Peyer's patch (tissue), 4 donors: ENCODE measurements around the gene IRF2BP2. TPM values are rescaled to one million over a fixed set of nuclear protein-coding genes. Genes with fewer than 3 reads are reported as not detected.
A peak's percentile ranks its signal among the peaks of the same experiment; 100 is the strongest.
"Not testable (repeated sequence)": the region's sequence is repeated elsewhere in the genome, so short reads cannot be mapped to it uniquely, and the experiment has no call there.

Experiments used
- DNase-seq, 3 donors: peaks; one replicate each; pipeline ENCODE4 v3.0.0-alpha.2; 2017 to 2019
- H3K27ac ChIP-seq, 4 donors: fragments of 200-600 bp; sonication (generic); one replicate each; pipeline ENCODE4 v1.5.1; 2016 to 2019
- H3K27me3 ChIP-seq, 2 donors: fragments of 200-600 bp; sonication (generic); one replicate each; pipeline ENCODE4 v1.5.1; 2019
- H3K36me3 ChIP-seq, 3 donors: fragments of 200-600 bp; sonication (generic); one replicate each; pipeline ENCODE4 v1.5.1; 2016 to 2019
- H3K4me1 ChIP-seq, 4 donors: fragments of 200-600 bp; sonication (generic); one replicate each; pipeline ENCODE4 v1.5.1; 2016 to 2019
- H3K4me3 ChIP-seq, 4 donors: fragments of 200-600 bp; sonication (generic); 1 replicate in 3 of 4; 2 replicates in 1 of 4; pipeline ENCODE4 v1.5.1; 2016 to 2019; ENCODE audit warnings: mild to moderate bottlenecking in 1 of 4
- H3K9me3 ChIP-seq, 4 donors: fragments of 200-600 bp; sonication (generic); one replicate each; pipeline ENCODE4 v1.5.1; 2016 to 2019; ENCODE audit warnings: mild to moderate bottlenecking in 1 of 4
- CTCF ChIP-seq, 6 experiments: fragments of 450-650 bp in 4 of 6; fragments of 200-600 bp in 2 of 6; sonication (generic) in 1 of 6; IDR thresholded peaks; one replicate each; pipeline ENCODE4 v1.5.1; 2017 to 2019; ENCODE audit warnings: antibody characterized with exemption in 6 of 6, mild to moderate bottlenecking in 3 of 6, moderate library complexity in 1 of 6
- POLR2A ChIP-seq, 2 donors: fragments of 450-650 bp; IDR thresholded peaks; one replicate each; pipeline ENCODE4 v1.5.1; 2017; ENCODE audit warnings: antibody characterized with exemption in 2 of 2, mild to moderate bottlenecking in 2 of 2, moderate library complexity in 2 of 2
- total RNA-seq, 4 donors: library from RNA; depleted of rRNA; stranded (reverse); fragments of >200 nt; gene quantifications; one replicate each; pipeline ENCODE4 v1.1.0, GENCODE V29; 2016

The IRF2BP2 gene
- total RNA-seq, 4 donors from 2014 or later, result 73.4 to 99.6 (median 86.5) TPM

GRCh38 chr1:234639961-234640360 is 30.0 kb upstream of the IRF2BP2 start:
- H3K4me1 ChIP-seq, result peaks cover 0 to 10% (median 0%) of the 10 kb centered on the region in 4 donors
- H3K9me3 ChIP-seq, result no peaks in the 10 kb centered on the region
- no peaks in the 10 kb centered on the region for H3K36me3 ChIP-seq
- DNase-seq, result no peak
- H3K27me3 ChIP-seq, result no peaks in the 10 kb centered on the region
- peak overlapping the region in 2 of 4 donors; percentile 68 to 84 for H3K27ac ChIP-seq
- TF ChIP-seq POLR2A (IDR thresholded peaks at IDR 0.05), result no peak
- TF ChIP-seq CTCF (IDR thresholded peaks at IDR 0.05), result no peak
- H3K4me3 ChIP-seq, result no peak overlapping the region

GRCh38 chr1:234638832-234639799 is 29.1 kb upstream of the IRF2BP2 start:
- peaks cover 0 to 10% (median 0%) of the 10 kb centered on the region in 4 donors for H3K4me1 ChIP-seq
- H3K27ac ChIP-seq, result peak overlapping the region in 2 of 4 donors; percentile 68 to 84
- H3K9me3 ChIP-seq, result no peaks in the 10 kb centered on the region
- H3K36me3 ChIP-seq, result no peaks in the 10 kb centered on the region
- no peak overlapping the region for H3K4me3 ChIP-seq
- TF ChIP-seq CTCF (IDR thresholded peaks at IDR 0.05) (no peak), POLR2A (IDR thresholded peaks at IDR 0.05) (no peak)
- no peaks in the 10 kb centered on the region for H3K27me3 ChIP-seq
- DNase-seq, result peak in 2 of 3 donors; percentile 62 to 80

GRCh38 chr1:234634922-234635321 is 24.9 kb upstream of the IRF2BP2 start:
- H3K27me3 ChIP-seq, H3K4me3 ChIP-seq, DNase-seq, H3K9me3 ChIP-seq, H3K36me3 ChIP-seq, H3K27ac ChIP-seq, H3K4me1 ChIP-seq: not testable (repeated sequence)

GRCh38 chr1:234634387-234634786 is 24.4 kb upstream of the IRF2BP2 start:
- H3K4me1 ChIP-seq, result peaks cover 0 to 6% (median 0%) of the 10 kb centered on the region in 4 donors
- no peaks in the 10 kb centered on the region for H3K27me3 ChIP-seq
- H3K27ac ChIP-seq, result no peak overlapping the region
- DNase-seq, result no peak
- TF ChIP-seq POLR2A (IDR thresholded peaks at IDR 0.05) (no peak), CTCF (IDR thresholded peaks at IDR 0.05) (no peak)
- no peak overlapping the region for H3K4me3 ChIP-seq
- H3K9me3 ChIP-seq, result no peaks in the 10 kb centered on the region
- no peaks in the 10 kb centered on the region for H3K36me3 ChIP-seq

- no peak for DNase-seq
- H3K9me3 ChIP-seq, result no peaks in the 10 kb centered on the region
- no peaks in the 10 kb centered on the region for H3K4me1 ChIP-seq
These were observed 23.4 kb upstream of the IRF2BP2 start for GRCh38 chr1:234633246-234634003.

More at GRCh38 chr1:234633246-234634003, 23.4 kb upstream of the IRF2BP2 start:
- no peaks in the 10 kb centered on the region for H3K27me3 ChIP-seq
- no peak overlapping the region for H3K4me3 ChIP-seq
- H3K27ac ChIP-seq, result no peak overlapping the region
- no peaks in the 10 kb centered on the region for H3K36me3 ChIP-seq
- TF ChIP-seq CTCF (IDR thresholded peaks at IDR 0.05) (no peak), POLR2A (IDR thresholded peaks at IDR 0.05) (no peak)
